ENCODE results near the gene SPPL2C. TPM values are rescaled to one million over a fixed set of nuclear protein-coding genes. Genes with fewer than 3 reads are reported as not detected.

The SPPL2C gene
- total RNA-seq, 1 experiment from 2014 or later, result not detected

GRCh38 chr17:45847747-45848146 is 3.1 kb downstream of the SPPL2C start:
- no peak overlapping the region for H2BK15ac ChIP-seq (ENCODE audit: low read depth, low read length)
- no peak overlapping the region for H3K56ac ChIP-seq (ENCODE audit: insufficient read length, low read depth, low read length)
- Mint-ChIP-seq H3K4me1 (0 out of 4 replicates have a peak, but pooled peaks cover 0 to 3% of the 10 kb centered on the region in 2 experiments), H3K27me3 (ENCODE audit: low read depth) (peaks cover 10% of the 10 kb centered on the region), H3K27ac (no peak overlapping the region), H3K9me3 (no peaks in the 10 kb centered on the region), H3K4me3 (no peak overlapping the region), H3K36me3 (ENCODE audit: insufficient read depth in 1 of 3, low read depth in 3 of 3) (no peaks in the 10 kb centered on the region)
- H3K9ac ChIP-seq (ENCODE audit: extremely low read depth, insufficient read length, low read length), result no peak overlapping the region
- H4K20me1 ChIP-seq (ENCODE audit: control insufficient read depth, insufficient read depth, insufficient read length), result peaks cover 4% of the 10 kb centered on the region
- H4K91ac ChIP-seq (ENCODE audit: insufficient read length, low read depth, low read length), result no peak overlapping the region
- TF ChIP-seq CTCF (conservative IDR thresholded peaks at IDR 0.05), result no peak
- no peak overlapping the region for H3K27ac ChIP-seq (ENCODE audit: insufficient read length, low read depth, low read length)
- H3K14ac ChIP-seq (ENCODE audit: insufficient read depth, low read length), result no peak overlapping the region
- no peak overlapping the region for H2AFZ ChIP-seq (ENCODE audit: low read length)
- no peak overlapping the region for H4K5ac ChIP-seq (ENCODE audit: insufficient read length, low read depth, low read length)
- WGBS (ENCODE audit: extremely low coverage, insufficient read length, low lambda C conversion rate), result no CpG with 5 or more reads among the region's 5 CpGs
- H3K4me1 ChIP-seq (ENCODE audit: insufficient read depth, low read length), result no peaks in the 10 kb centered on the region
- H2BK12ac ChIP-seq (ENCODE audit: insufficient read length, low read depth, low read length), result no peak overlapping the region
- H3K23me2 ChIP-seq (ENCODE audit: insufficient read length, low read depth, low read length, poor library complexity, severe bottlenecking), result no peaks in the 10 kb centered on the region
- no peaks in the 10 kb centered on the region for H3K79me2 ChIP-seq (ENCODE audit: insufficient read depth, low read length)
- DNase-seq, result no peak
- no peaks in the 10 kb centered on the region for H3K9me3 ChIP-seq (ENCODE audit: control insufficient read depth, low read depth, low read length)
- H3K27me3 ChIP-seq (ENCODE audit: insufficient read depth, low read length), result peaks cover 3% of the 10 kb centered on the region; the same call in 1 of the 2 replicates
- no peak overlapping the region for H3T11ph ChIP-seq (ENCODE audit: low read length)
- no peak overlapping the region for H3K4me2 ChIP-seq (ENCODE audit: insufficient read depth, insufficient read length, low read length)
- no peak overlapping the region for H3K4ac ChIP-seq (ENCODE audit: low read depth, low read length)
- H2BK20ac ChIP-seq (ENCODE audit: low read depth, low read length, poor library complexity, severe bottlenecking), result no peak overlapping the region
- H3K79me1 ChIP-seq (ENCODE audit: insufficient read depth, low read depth, low read length, poor library complexity, severe bottlenecking), result no peaks in the 10 kb centered on the region
- H4K8ac ChIP-seq (replicated peaks; ENCODE audit: insufficient read length, low read depth, low read length), result no peak overlapping the region
- H2BK5ac ChIP-seq (ENCODE audit: insufficient read length, low read length), result no peak overlapping the region
- H3K23ac ChIP-seq (ENCODE audit: insufficient read length, low read depth, low read length), result no peak overlapping the region
- no peak overlapping the region for H2BK120ac ChIP-seq (ENCODE audit: low read depth, low read length, poor library complexity, severe bottlenecking)
- H3K18ac ChIP-seq (ENCODE audit: insufficient read length, low read depth, low read length), result no peak overlapping the region
- no peak overlapping the region for H2AK5ac ChIP-seq (ENCODE audit: insufficient read length, low read length)
